Suprapubic skin (tissue), 4 donors: Measurements from ENCODE around the gene HNRNPUL2. TPM values are rescaled to one million over a fixed set of nuclear protein-coding genes. Genes with fewer than 3 reads are reported as not detected.

Source experiments
- DNase-seq, 2 donors: peaks; one replicate each; pipeline ENCODE4 v3.0.0-alpha.2; 2019; ENCODE audit warnings: low spot score in 2 of 2
- H3K27ac ChIP-seq: fragments of 200-600 bp; sonication (generic); one replicate; pipeline ENCODE4 v1.5.1; 2019
- H3K27me3 ChIP-seq: fragments of 200-600 bp; sonication (generic); one replicate; pipeline ENCODE4 v1.5.1; 2019
- H3K36me3 ChIP-seq: fragments of 200-600 bp; sonication (generic); one replicate; pipeline ENCODE4 v1.5.1; 2019
- H3K4me1 ChIP-seq: fragments of 200-600 bp; sonication (generic); one replicate; pipeline ENCODE4 v1.5.1; 2019
- H3K4me3 ChIP-seq: fragments of 200-600 bp; sonication (generic); one replicate; pipeline ENCODE4 v1.5.1; 2019; ENCODE audit warnings: mild to moderate bottlenecking
- H3K9me3 ChIP-seq: fragments of 200-600 bp; sonication (generic); one replicate; pipeline ENCODE4 v1.5.1; 2019
- CTCF ChIP-seq, 2 donors: fragments of 200-600 bp in 1 of 2; fragments of 450-650 bp in 1 of 2; sonication (generic) in 1 of 2; IDR thresholded peaks; one replicate each; pipeline ENCODE4 v1.5.1; 2016 to 2019; ENCODE audit warnings: antibody characterized with exemption in 2 of 2, mild to moderate bottlenecking in 1 of 2, moderate library complexity in 1 of 2
- EP300 ChIP-seq: sonication (generic); formaldehyde crosslinking; IDR thresholded peaks from one replicate; pipeline ENCODE4 v1.6.1; 2017; ENCODE audit warnings: antibody characterized with exemption
- POLR2A ChIP-seq, 2 donors: fragments of 450-650 bp; IDR thresholded peaks; one replicate each; pipeline ENCODE4 v1.6.1; 2017; ENCODE audit warnings: antibody characterized with exemption in 2 of 2, mild to moderate bottlenecking in 2 of 2, moderate library complexity in 2 of 2
- POLR2AphosphoS5 ChIP-seq, 3 donors: sonication (generic); formaldehyde crosslinking; IDR thresholded peaks; one replicate each; pipeline ENCODE4 v1.6.1; 2017; ENCODE audit warnings: antibody characterized with exemption in 3 of 3
- WGBS: methylation state at CpG from one replicate; pipeline ENCODE4 v1.1.5; 2018; 5-methylcytosine and 5-hydroxymethylcytosine counted together
- total RNA-seq, 4 donors: library from RNA; depleted of rRNA; stranded (reverse); fragments of >200 nt; gene quantifications; one replicate each; pipeline ENCODE4 v1.1.0, GENCODE V29; 2016

The HNRNPUL2 gene
- total RNA-seq, 4 donors from 2014 or later = 21.1 to 51.5 (median 33.6) TPM

- no peak for DNase-seq
- Histone ChIP-seq H3K27me3 (no peaks in the 10 kb centered on the region), H3K4me3 (no peak overlapping the region), H3K4me1 (peaks cover 61% of the 10 kb centered on the region), H3K27ac (no peak overlapping the region), H3K36me3 (peaks cover 15% of the 10 kb centered on the region), H3K9me3 (no peaks in the 10 kb centered on the region)
- TF ChIP-seq POLR2A (IDR thresholded peaks at IDR 0.05) (no peak), CTCF (IDR thresholded peaks at IDR 0.05) (no peak), EP300 (no peak), POLR2AphosphoS5 (IDR thresholded peaks at IDR 0.05) (no peak)
- WGBS = 100% methylated on average over 2 of the region's 2 CpGs
Observed at GRCh38 chr11:62667460-62667859, 59.8 kb downstream of the HNRNPUL2 start.

- no peaks in the 10 kb centered on the region for H3K27me3 ChIP-seq
- peak overlapping the region; percentile 88 for H3K27ac ChIP-seq
- peaks cover 20% of the 10 kb centered on the region for H3K36me3 ChIP-seq
- TF ChIP-seq POLR2A (IDR thresholded peaks at IDR 0.05) (no peak), POLR2AphosphoS5 (IDR thresholded peaks at IDR 0.05) (no peak), CTCF (IDR thresholded peaks at IDR 0.05) (no peak), EP300 (no peak)
- no peaks in the 10 kb centered on the region for H3K9me3 ChIP-seq
- H3K4me1 ChIP-seq = peaks cover 55% of the 10 kb centered on the region
- no peak for DNase-seq
- WGBS = 51% methylated on average over 8 of the region's 16 CpGs
- H3K4me3 ChIP-seq = peak overlapping the region; percentile 69
Observed at GRCh38 chr11:62666259-62666926, 60.9 kb downstream of the HNRNPUL2 start.

- H3K4me1 ChIP-seq = peaks cover 51% of the 10 kb centered on the region
- DNase-seq = peak; percentile 84 to 85
- no peaks in the 10 kb centered on the region for H3K9me3 ChIP-seq
- peak overlapping the region; percentile 88 for H3K27ac ChIP-seq
- H3K27me3 ChIP-seq = no peaks in the 10 kb centered on the region
- TF ChIP-seq POLR2AphosphoS5 (IDR thresholded peaks at IDR 0.05) (peak in 1 of 3 donors; percentile 0), EP300 (no peak), POLR2A (IDR thresholded peaks at IDR 0.05) (no peak), CTCF (IDR thresholded peaks at IDR 0.05) (no peak)
- WGBS = 7% methylated on average over 38 of the region's 39 CpGs
- peak overlapping the region; percentile 69 for H3K4me3 ChIP-seq
- peaks cover 20% of the 10 kb centered on the region for H3K36me3 ChIP-seq
Observed at GRCh38 chr11:62665599-62666258, 61.5 kb downstream of the HNRNPUL2 start.

GRCh38 chr11:62665075-62665598 is 62.1 kb downstream of the HNRNPUL2 start, which contains the start of the genes C11orf98 and CSKMT:
C11orf98 (minus strand) TSS chr11:62665210; CDS start chr11:62665169, 41 bp downstream.
CSKMT (plus strand) TSS chr11:62665312; CDS start chr11:62665880, 568 bp downstream.
- peak; percentile 96 to 98 for DNase-seq
- Histone ChIP-seq H3K4me3 (peak within 1 kb of the TSS; percentile 69), H3K27me3 (no peaks in the 10 kb centered on the region), H3K36me3 (peaks cover 20% of the 10 kb centered on the region), H3K9me3 (no peaks in the 10 kb centered on the region), H3K4me1 (peaks cover 45% of the 10 kb centered on the region), H3K27ac (peak within 1 kb of the TSS; percentile 88)
- no peak for TF ChIP-seq CTCF (IDR thresholded peaks at IDR 0.05)
- no peak for TF ChIP-seq EP300
- TF ChIP-seq POLR2AphosphoS5 (IDR thresholded peaks at IDR 0.05) = peak; percentile 70 to 95 (median 91)
- peak; percentile 93 to 98 for TF ChIP-seq POLR2A (IDR thresholded peaks at IDR 0.05)
- no CpG with 5 or more reads among the region's 47 CpGs for WGBS
